Astrocyte of the spinal cord (primary cell): ENCODE results near the gene TACC2.
A peak's percentile ranks its signal among the peaks of the same experiment; 100 is the strongest.

Experiments used
- DNase-seq: peaks from one replicate; pipeline ENCODE4 v3.0.0; 2011; ENCODE audit warnings: low read depth, low spot score
- H3K4me3 ChIP-seq: 2 replicates; pipeline ENCODE4 v1.5.1; 2011; ENCODE audit warnings: low read depth, mild to moderate bottlenecking, low read length, moderate library complexity
- CTCF ChIP-seq: IDR thresholded peaks from 2 replicates; pipeline ENCODE4 v1.5.1; 2012; ENCODE audit warnings: low read depth, mild to moderate bottlenecking, low read length, inconsistent platforms
- in situ Hi-C: cut with HindIII; loops from 2 replicates; pipeline ENCODE4 v1.10.0; 2017; ENCODE audit warnings: low sequenced_read_pairs

Gene TACC2, protein sequence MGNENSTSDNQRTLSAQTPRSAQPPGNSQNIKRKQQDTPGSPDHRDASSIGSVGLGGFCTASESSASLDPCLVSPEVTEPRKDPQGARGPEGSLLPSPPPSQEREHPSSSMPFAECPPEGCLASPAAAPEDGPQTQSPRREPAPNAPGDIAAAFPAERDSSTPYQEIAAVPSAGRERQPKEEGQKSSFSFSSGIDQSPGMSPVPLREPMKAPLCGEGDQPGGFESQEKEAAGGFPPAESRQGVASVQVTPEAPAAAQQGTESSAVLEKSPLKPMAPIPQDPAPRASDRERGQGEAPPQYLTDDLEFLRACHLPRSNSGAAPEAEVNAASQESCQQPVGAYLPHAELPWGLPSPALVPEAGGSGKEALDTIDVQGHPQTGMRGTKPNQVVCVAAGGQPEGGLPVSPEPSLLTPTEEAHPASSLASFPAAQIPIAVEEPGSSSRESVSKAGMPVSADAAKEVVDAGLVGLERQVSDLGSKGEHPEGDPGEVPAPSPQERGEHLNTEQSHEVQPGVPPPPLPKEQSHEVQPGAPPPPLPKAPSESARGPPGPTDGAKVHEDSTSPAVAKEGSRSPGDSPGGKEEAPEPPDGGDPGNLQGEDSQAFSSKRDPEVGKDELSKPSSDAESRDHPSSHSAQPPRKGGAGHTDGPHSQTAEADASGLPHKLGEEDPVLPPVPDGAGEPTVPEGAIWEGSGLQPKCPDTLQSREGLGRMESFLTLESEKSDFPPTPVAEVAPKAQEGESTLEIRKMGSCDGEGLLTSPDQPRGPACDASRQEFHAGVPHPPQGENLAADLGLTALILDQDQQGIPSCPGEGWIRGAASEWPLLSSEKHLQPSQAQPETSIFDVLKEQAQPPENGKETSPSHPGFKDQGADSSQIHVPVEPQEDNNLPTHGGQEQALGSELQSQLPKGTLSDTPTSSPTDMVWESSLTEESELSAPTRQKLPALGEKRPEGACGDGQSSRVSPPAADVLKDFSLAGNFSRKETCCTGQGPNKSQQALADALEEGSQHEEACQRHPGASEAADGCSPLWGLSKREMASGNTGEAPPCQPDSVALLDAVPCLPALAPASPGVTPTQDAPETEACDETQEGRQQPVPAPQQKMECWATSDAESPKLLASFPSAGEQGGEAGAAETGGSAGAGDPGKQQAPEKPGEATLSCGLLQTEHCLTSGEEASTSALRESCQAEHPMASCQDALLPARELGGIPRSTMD (N-terminal part only)

GRCh38 chr10:121988361-121989324, at the start of gene TACC2:
Gene TACC2 (plus strand): TSS chr10:121989163. CDS start chr10:122021982, 32,819 bp downstream.
- no peak within 1 kb of the TSS for H3K4me3 ChIP-seq
- in situ Hi-C loops, result no loop called here
- no peak for DNase-seq
- no peak for TF ChIP-seq CTCF

DNA sequence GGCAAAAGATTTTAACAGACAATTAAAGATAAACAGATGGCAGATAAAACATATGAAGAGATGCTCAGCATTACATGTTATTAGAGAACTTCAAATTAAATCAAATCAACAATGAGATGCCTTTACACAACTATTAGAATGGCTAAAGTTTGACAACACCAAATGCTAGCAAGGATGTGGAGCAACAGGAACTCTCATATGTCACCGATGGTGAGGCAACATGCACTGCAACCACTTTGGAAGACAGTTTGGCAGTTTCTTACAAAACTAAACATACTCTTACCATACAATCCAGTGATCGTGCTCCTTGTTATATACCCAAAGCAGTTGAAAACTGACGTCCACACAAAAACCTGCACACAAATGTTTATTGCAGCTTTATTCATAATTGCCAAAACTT, 47.4 kb upstream of the TACC2 start:
- no peak for TF ChIP-seq CTCF
- in situ Hi-C loops, result no loop called here
- H3K4me3 ChIP-seq, result no peak overlapping the region
- no peak for DNase-seq

GRCh38 chr10:121942749-121943416, 46.1 kb upstream of the TACC2 start:
- no peak for TF ChIP-seq CTCF
- in situ Hi-C loops, result no loop called here
- DNase-seq, result peak; percentile 93
- H3K4me3 ChIP-seq, result no peak overlapping the region

- in situ Hi-C loops, result no loop called here
- H3K4me3 ChIP-seq, result no peak overlapping the region
- no peak for TF ChIP-seq CTCF
- DNase-seq, result peak; percentile 38
Measured at GRCh38 chr10:121947343-121948330, 41.3 kb upstream of the TACC2 start.

DNA sequence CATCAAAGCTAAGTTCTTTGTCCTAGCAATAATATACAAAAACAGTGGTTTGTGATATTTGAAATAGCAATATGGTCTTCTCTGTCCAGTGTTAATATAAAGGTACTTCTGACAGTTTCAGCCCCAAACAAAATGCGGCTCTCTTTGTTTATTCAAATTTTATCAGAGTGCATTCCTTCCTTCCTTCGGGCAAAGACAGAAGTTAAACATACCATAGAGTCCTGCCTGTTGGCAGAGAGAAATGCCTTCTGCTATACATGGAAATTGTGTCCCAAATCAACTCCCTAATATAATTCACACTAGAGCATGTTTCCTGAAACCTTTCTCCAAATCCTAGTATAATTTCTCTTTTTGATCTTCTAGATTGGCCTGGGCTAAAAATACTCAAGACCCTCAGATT, 39.9 kb upstream of the TACC2 start:
- no peak for DNase-seq
- in situ Hi-C loops, result no loop called here
- TF ChIP-seq CTCF, result no peak
- no peak overlapping the region for H3K4me3 ChIP-seq
